ENCODE results near the gene CNTRL.
"Not testable (repeated sequence)": the region's sequence is repeated elsewhere in the genome, so short reads cannot be mapped to it uniquely, and the experiment has no call there.

The CNTRL gene, protein sequence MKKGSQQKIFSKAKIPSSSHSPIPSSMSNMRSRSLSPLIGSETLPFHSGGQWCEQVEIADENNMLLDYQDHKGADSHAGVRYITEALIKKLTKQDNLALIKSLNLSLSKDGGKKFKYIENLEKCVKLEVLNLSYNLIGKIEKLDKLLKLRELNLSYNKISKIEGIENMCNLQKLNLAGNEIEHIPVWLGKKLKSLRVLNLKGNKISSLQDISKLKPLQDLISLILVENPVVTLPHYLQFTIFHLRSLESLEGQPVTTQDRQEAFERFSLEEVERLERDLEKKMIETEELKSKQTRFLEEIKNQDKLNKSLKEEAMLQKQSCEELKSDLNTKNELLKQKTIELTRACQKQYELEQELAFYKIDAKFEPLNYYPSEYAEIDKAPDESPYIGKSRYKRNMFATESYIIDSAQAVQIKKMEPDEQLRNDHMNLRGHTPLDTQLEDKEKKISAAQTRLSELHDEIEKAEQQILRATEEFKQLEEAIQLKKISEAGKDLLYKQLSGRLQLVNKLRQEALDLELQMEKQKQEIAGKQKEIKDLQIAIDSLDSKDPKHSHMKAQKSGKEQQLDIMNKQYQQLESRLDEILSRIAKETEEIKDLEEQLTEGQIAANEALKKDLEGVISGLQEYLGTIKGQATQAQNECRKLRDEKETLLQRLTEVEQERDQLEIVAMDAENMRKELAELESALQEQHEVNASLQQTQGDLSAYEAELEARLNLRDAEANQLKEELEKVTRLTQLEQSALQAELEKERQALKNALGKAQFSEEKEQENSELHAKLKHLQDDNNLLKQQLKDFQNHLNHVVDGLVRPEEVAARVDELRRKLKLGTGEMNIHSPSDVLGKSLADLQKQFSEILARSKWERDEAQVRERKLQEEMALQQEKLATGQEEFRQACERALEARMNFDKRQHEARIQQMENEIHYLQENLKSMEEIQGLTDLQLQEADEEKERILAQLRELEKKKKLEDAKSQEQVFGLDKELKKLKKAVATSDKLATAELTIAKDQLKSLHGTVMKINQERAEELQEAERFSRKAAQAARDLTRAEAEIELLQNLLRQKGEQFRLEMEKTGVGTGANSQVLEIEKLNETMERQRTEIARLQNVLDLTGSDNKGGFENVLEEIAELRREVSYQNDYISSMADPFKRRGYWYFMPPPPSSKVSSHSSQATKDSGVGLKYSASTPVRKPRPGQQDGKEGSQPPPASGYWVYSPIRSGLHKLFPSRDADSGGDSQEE (N-terminal part only)

GRCh38 chr9:121074370-121075250, at the start of gene CNTRL:
CNTRL (plus strand) TSS chr9:121074955; CDS start chr9:121088327, 13,372 bp downstream.
- Histone ChIP-seq H3K36me3 (ENCODE audit: insufficient read depth, low read length) (no peaks in the 10 kb centered on the region), H3K27ac (peak within 1 kb of the TSS; percentile 90; the same call in 1 of the 2 replicates), H3K4me3 (peak within 1 kb of the TSS; percentile 87), H3K9ac (ENCODE audit: insufficient read length) (peak within 1 kb of the TSS; percentile 81), H3K9me3 (ENCODE audit: low read depth, low read length) (no peaks in the 10 kb centered on the region)
- no peak for DNase-seq (ENCODE audit: low read depth, low spot score)
- TF ChIP-seq EZH2 (IDR thresholded peaks at IDR 0.05) (no peak), POLR2AphosphoS5 (IDR thresholded peaks at IDR 0.05; ENCODE audit: borderline replicate concordance, low read depth, low read length) (peak; percentile 72; the same call in 1 of the 2 replicates)

DNA sequence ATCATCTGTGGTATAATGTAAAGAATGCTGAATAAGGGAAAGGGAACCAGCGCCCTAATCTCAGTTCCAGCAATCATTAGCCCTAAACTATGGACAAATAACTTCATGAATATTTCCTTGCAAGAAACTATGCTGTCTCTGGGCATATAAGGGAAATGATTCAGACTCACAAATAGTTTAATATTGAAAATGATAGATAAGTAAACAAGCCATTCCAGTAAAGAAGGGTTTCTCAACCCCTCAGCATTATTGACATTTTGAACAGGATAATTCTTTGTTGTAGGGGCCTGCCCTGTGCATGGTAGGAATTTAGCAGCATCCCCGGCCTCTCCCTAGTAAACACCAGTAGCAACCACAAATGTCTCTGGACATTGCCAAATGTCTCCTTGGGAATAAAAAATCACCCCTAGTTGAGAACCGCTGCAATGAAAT, 48.5 kb upstream of the CNTRL start:
- no peaks in the 10 kb centered on the region for H3K9me3 ChIP-seq (ENCODE audit: low read depth, low read length)
- H3K4me3 ChIP-seq = no peak overlapping the region
- TF ChIP-seq EZH2 (IDR thresholded peaks at IDR 0.05) (no peak), POLR2AphosphoS5 (IDR thresholded peaks at IDR 0.05; ENCODE audit: borderline replicate concordance, low read depth, low read length) (no peak), FOXP2 (optimal IDR thresholded peaks at IDR 0.05; ENCODE audit: control extremely low read depth, extremely low read length, insufficient read depth) (no peak)
- no peaks in the 10 kb centered on the region for H3K36me3 ChIP-seq (ENCODE audit: insufficient read depth, low read length)
- no peak overlapping the region for H3K27ac ChIP-seq
- H3K9ac ChIP-seq (ENCODE audit: insufficient read length) = no peak overlapping the region
- DNase-seq (ENCODE audit: low read depth, low spot score) = no peak

DNA sequence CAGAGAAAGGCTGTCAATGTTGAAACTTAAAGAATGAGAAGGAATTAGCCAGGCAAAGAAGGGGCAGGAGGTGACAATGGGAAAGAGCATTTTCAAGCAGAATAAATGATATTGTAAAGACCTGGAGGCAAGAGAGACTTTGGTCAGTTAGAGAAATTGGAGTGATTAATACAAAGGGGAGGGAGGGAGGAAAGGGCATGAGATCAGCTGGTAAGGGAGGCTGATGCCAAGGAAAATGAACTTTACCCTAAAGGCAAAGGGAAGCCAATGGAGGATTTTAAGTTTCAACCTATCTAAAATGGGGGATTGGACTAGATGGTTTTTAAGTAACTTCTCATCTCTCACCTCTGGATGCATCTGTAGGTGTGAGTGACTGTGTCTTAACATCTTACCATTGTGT, 48.0 kb upstream of the CNTRL start:
- H3K9me3 ChIP-seq (ENCODE audit: low read depth, low read length) = no peaks in the 10 kb centered on the region
- no peak overlapping the region for H3K27ac ChIP-seq
- TF ChIP-seq EZH2 (IDR thresholded peaks at IDR 0.05) = no peak
- no peak for TF ChIP-seq FOXP2 (optimal IDR thresholded peaks at IDR 0.05; ENCODE audit: control extremely low read depth, extremely low read length, insufficient read depth)
- TF ChIP-seq POLR2AphosphoS5 (IDR thresholded peaks at IDR 0.05; ENCODE audit: borderline replicate concordance, low read depth, low read length) = no peak
- no peaks in the 10 kb centered on the region for H3K36me3 ChIP-seq (ENCODE audit: insufficient read depth, low read length)
- DNase-seq (ENCODE audit: low read depth, low spot score) = no peak
- H3K9ac ChIP-seq (ENCODE audit: insufficient read length) = no peak overlapping the region
- H3K4me3 ChIP-seq = no peak overlapping the region

DNA sequence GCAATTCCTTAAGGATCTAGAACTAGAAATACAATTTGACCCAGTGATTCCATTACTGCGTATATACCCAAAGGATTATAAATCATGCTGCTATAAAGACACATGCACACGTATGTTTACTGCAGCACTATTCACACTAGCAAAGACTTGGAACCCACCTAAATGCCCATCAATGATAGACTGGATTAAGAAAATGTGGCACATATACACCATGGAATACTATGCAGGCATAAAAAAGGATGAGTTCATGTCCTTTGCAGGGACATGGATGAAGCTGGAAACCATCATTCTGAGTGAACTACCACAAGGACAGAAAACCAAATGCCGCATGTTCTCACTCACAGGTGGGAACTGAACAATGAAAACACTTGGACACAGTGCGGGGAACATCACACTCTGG, 46.5 kb upstream of the CNTRL start:
- not testable (repeated sequence) for H3K4me3 ChIP-seq; H3K9ac ChIP-seq (ENCODE audit: insufficient read length); DNase-seq (ENCODE audit: low read depth, low spot score); H3K9me3 ChIP-seq (ENCODE audit: low read depth, low read length); H3K36me3 ChIP-seq (ENCODE audit: insufficient read depth, low read length); H3K27ac ChIP-seq

DNA sequence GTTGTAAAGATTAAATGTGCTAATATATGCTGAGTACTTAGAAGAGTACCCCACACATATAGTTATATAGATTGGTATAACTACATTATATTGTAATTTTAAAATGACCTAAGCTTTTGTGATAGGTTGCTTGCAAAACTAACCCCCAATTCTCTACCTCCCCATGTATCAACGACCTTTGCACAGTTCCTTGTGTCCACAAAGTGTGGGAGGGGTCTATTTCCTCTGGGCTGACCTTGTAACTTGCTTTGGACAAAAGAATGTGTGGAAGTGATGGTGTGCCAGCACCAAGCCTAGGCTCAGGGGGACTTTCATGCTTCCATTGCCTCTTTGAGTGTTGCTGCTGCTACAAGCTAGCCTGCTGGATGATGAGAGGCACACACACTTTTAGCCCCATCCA, 45.3 kb upstream of the CNTRL start:
- no peak overlapping the region for H3K9ac ChIP-seq (ENCODE audit: insufficient read length)
- H3K36me3 ChIP-seq (ENCODE audit: insufficient read depth, low read length) = no peaks in the 10 kb centered on the region
- DNase-seq (ENCODE audit: low read depth, low spot score) = no peak
- no peak for TF ChIP-seq EZH2 (IDR thresholded peaks at IDR 0.05)
- TF ChIP-seq FOXP2 (optimal IDR thresholded peaks at IDR 0.05; ENCODE audit: control extremely low read depth, extremely low read length, insufficient read depth) = no peak
- TF ChIP-seq POLR2AphosphoS5 (IDR thresholded peaks at IDR 0.05; ENCODE audit: borderline replicate concordance, low read depth, low read length) = no peak
- H3K9me3 ChIP-seq (ENCODE audit: low read depth, low read length) = no peaks in the 10 kb centered on the region
- no peak overlapping the region for H3K27ac ChIP-seq
- H3K4me3 ChIP-seq = no peak overlapping the region

- Histone ChIP-seq H3K27ac (no peak overlapping the region), H3K9ac (ENCODE audit: insufficient read length) (no peak overlapping the region), H3K4me3 (no peak overlapping the region), H3K36me3 (ENCODE audit: insufficient read depth, low read length) (no peaks in the 10 kb centered on the region), H3K9me3 (ENCODE audit: low read depth, low read length) (no peaks in the 10 kb centered on the region)
- no peak for DNase-seq (ENCODE audit: low read depth, low spot score)
- TF ChIP-seq FOXP2 (optimal IDR thresholded peaks at IDR 0.05; ENCODE audit: control extremely low read depth, extremely low read length, insufficient read depth) (no peak), EZH2 (IDR thresholded peaks at IDR 0.05) (no peak), POLR2AphosphoS5 (IDR thresholded peaks at IDR 0.05; ENCODE audit: borderline replicate concordance, low read depth, low read length) (no peak)
Observed at GRCh38 chr9:121034529-121034928, 40.2 kb upstream of the CNTRL start.

DNA sequence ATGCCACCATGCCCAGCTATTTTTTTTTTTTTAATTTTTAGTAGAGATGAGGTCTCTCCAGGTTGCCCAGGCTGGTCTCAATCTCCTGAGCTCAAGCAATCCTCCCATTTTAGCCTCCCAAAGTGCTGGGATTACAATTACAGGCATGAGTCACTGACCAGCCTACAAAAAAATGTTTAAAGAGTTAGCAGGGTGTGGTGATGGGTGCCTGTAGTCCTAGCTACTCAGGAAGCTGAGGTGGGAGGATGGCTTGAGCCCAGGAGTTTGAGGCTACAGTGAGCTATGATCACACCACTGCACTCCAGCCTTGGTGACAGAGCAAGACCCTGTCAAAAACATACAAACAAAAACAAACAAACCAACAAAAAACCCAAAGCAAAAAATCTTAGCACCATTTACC, 39.0 kb upstream of the CNTRL start:
- not testable (repeated sequence) for H3K27ac ChIP-seq; H3K36me3 ChIP-seq (ENCODE audit: insufficient read depth, low read length); H3K9ac ChIP-seq (ENCODE audit: insufficient read length); H3K9me3 ChIP-seq (ENCODE audit: low read depth, low read length); H3K4me3 ChIP-seq; DNase-seq (ENCODE audit: low read depth, low spot score)
